ENCODE data around the gene GAPDH.

The GAPDH gene

GRCh38 chr12:6538420-6539313, 4.3 kb downstream of the GAPDH start:
- Histone ChIP-seq H3K27me3 (ENCODE audit: insufficient read depth, poor library complexity, severe bottlenecking) (no peaks in the 10 kb centered on the region), H3K27ac (replicated peaks) (peak overlapping the region; percentile 55), H3K4me3 (replicated peaks; ENCODE audit: insufficient read depth, low read length) (no peak overlapping the region)
- TF ChIP-seq REST (IDR thresholded peaks at IDR 0.05; ENCODE audit: insufficient replicate concordance, low read depth): no peak
- TF ChIP-seq POLR2AphosphoS5 (IDR thresholded peaks at IDR 0.05; ENCODE audit: low read depth): peak; percentile 91
- TF ChIP-seq SPI1 (IDR thresholded peaks at IDR 0.05; ENCODE audit: borderline replicate concordance, low read depth): 0 out of 2 replicates have a peak, but pooled peaks have one; percentile 11
- DNase-seq (ENCODE audit: low read depth in 1 of 2, low spot score in 1 of 2): peak; percentile 70 to 80

- Histone ChIP-seq H3K4me3 (replicated peaks; ENCODE audit: insufficient read depth, low read length) (no peak overlapping the region), H3K27ac (replicated peaks) (no peak overlapping the region; the same call in 1 of the 2 replicates), H3K27me3 (ENCODE audit: insufficient read depth, poor library complexity, severe bottlenecking) (no peaks in the 10 kb centered on the region)
- TF ChIP-seq CTCF (IDR thresholded peaks at IDR 0.05; ENCODE audit: insufficient read depth, low read length): no peak
- no peak for TF ChIP-seq REST (IDR thresholded peaks at IDR 0.05; ENCODE audit: insufficient replicate concordance, low read depth)
- no peak for TF ChIP-seq GABPA (IDR thresholded peaks at IDR 0.05; ENCODE audit: low read depth)
- no peak for TF ChIP-seq POLR2AphosphoS5 (IDR thresholded peaks at IDR 0.05; ENCODE audit: low read depth)
- no peak for TF ChIP-seq SPI1 (IDR thresholded peaks at IDR 0.05; ENCODE audit: borderline replicate concordance, low read depth)
- DNase-seq (ENCODE audit: low read depth in 1 of 2, low spot score in 1 of 2): no peak
Observed at GRCh38 chr12:6539314-6539682, 5.0 kb downstream of the GAPDH start.

GRCh38 chr12:6539707-6540134, 5.4 kb downstream of the GAPDH start:
- no peak for DNase-seq (ENCODE audit: low read depth in 1 of 2, low spot score in 1 of 2)
- TF ChIP-seq SPI1 (IDR thresholded peaks at IDR 0.05; ENCODE audit: borderline replicate concordance, low read depth) (no peak), REST (IDR thresholded peaks at IDR 0.05; ENCODE audit: insufficient replicate concordance, low read depth) (no peak), POLR2AphosphoS5 (IDR thresholded peaks at IDR 0.05; ENCODE audit: low read depth) (no peak), GABPA (IDR thresholded peaks at IDR 0.05; ENCODE audit: low read depth) (no peak), CTCF (IDR thresholded peaks at IDR 0.05; ENCODE audit: insufficient read depth, low read length) (no peak)
- Histone ChIP-seq H3K4me3 (replicated peaks; ENCODE audit: insufficient read depth, low read length) (no peak overlapping the region), H3K27ac (replicated peaks) (no peak overlapping the region), H3K27me3 (ENCODE audit: insufficient read depth, poor library complexity, severe bottlenecking) (no peaks in the 10 kb centered on the region)

All from HL-60 (cell line).